Activated naive CD4-positive, alpha-beta T cell treated with anti-CD3 and anti-CD28 coated beads, Interleukin-2, amount 50 U/mL, for 24 hours (primary cell): Measurements from ENCODE around the gene UBE4A.

Experiments used
- H3K27ac Mint-ChIP-seq: one replicate; pipeline ENCODE4 v1.8.0; 2021; ENCODE audit warnings: mild to moderate bottlenecking, mixed read lengths
- H3K27me3 Mint-ChIP-seq: one replicate; pipeline ENCODE4 v1.8.0; 2021; ENCODE audit warnings: mixed read lengths
- H3K36me3 Mint-ChIP-seq: one replicate; pipeline ENCODE4 v1.8.0; 2021; ENCODE audit warnings: mixed read lengths
- H3K4me1 Mint-ChIP-seq: one replicate; pipeline ENCODE4 v1.8.0; 2021; ENCODE audit warnings: mixed read lengths
- H3K4me3 Mint-ChIP-seq: one replicate; pipeline ENCODE4 v1.8.0; 2021; ENCODE audit warnings: mild to moderate bottlenecking, mixed read lengths
- H3K9me3 Mint-ChIP-seq: one replicate; pipeline ENCODE4 v1.8.0; 2021; ENCODE audit warnings: mixed read lengths

Gene UBE4A

DNA sequence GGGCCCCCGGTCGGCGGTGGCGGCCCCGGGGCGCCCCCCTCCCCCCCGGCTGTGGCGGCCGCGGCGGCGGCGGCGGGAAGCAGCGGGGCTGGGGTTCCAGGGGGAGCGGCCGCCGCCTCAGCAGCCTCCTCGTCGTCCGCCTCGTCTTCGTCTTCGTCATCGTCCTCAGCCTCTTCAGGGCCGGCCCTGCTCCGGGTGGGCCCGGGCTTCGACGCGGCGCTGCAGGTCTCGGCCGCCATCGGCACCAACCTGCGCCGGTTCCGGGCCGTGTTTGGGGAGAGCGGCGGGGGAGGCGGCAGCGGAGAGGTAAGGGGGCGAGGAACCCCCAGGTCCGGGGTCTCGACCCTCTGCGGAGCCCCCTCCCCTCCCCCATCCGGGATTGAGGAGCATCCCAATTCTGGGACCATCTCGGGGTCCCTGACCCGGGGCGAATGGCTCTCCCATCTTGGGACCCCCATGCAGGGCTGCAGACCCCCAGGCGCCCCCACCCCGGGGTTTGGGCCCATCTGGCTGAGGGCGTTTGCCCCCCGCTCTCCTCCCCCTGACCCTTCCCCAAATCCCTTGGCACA lies 77.3 kb downstream of the UBE4A start:
- H3K9me3 Mint-ChIP-seq: no peaks in the 10 kb centered on the region
- H3K4me3 Mint-ChIP-seq: peak overlapping the region; percentile 88
- peaks cover 2% of the 10 kb centered on the region for H3K36me3 Mint-ChIP-seq
- H3K4me1 Mint-ChIP-seq: peaks cover 40% of the 10 kb centered on the region
- H3K27me3 Mint-ChIP-seq: no peaks in the 10 kb centered on the region
- H3K27ac Mint-ChIP-seq: peak overlapping the region; percentile 93

DNA sequence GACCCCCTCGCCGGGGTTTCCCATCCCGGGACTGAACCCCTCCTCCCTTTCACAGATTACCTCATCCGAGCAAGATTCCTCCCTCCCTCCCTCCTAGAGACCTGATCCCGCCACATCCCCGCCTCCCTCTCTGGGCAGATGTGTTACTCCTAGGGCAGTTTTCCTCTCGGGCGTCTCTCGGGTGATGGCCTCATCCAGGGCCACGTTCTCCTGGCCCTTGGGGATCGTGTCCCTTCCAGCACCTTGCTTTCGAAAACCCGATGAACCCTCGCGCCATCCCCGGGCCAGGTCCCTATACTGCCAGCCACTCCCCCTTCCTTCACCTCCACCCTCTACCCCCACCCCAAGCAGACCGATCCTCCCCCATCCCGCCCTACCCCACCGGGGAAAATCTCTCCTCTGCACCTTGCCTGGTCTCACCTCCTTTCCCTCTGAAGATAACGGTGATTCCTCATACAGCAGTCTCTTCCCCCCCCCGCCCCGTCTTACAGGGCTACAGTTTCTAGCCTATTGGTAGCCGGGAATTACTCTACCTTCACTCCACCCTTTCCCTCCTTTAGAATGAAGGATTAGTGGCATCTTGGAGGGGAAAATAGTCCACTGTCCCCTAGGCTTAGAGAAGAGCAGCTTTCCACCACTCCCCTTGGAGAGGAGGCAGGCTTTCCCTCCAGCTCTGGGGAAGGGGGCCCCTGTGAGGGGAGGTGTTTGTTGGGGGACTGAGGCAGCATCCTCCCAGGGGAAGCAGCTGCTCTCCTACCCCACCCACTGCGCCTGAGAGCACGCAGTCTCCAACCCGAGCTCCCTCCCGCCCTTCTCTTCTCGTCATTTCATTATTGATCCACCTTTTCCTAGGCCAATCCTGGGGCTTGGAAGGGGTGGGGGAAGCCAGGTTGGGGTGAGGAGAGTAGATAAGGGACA lies 78.1 kb downstream of the UBE4A start:
- Mint-ChIP-seq H3K4me1 (peaks cover 48% of the 10 kb centered on the region), H3K27ac (peak overlapping the region; percentile 93), H3K9me3 (no peaks in the 10 kb centered on the region), H3K36me3 (peaks cover 5% of the 10 kb centered on the region), H3K4me3 (peak overlapping the region; percentile 88), H3K27me3 (no peaks in the 10 kb centered on the region)

DNA sequence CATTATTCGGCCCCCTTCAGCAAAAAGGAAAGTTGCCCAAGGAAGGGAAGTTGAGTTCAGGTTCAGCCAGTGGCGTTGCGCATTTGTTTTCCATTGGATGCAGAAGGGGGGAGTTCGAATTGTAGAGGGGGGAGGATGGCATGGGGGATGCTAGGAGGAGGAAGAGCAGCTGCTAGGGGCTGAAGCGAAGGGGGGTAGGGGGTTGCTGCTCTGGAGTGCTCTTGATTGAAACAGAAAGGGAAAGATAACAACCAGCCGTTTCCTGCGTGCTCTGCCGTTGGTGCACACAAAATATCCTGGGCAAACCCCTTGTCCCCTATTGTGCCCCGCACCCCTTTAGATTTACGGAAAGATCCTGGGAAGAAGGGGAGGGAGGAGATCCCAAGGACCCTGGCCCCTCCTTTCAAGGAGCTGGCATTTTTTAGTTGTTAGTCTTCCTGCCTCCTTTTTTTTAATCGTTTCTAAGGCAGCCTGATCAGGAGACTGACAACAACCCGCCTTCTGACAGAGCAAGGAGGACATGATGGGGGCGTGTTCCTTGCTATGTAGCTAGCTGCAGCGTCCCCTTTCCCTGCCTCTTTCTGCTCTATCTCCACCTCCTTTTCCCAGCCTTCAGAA lies 79.0 kb downstream of the UBE4A start:
- peak overlapping the region; percentile 93 for H3K27ac Mint-ChIP-seq
- H3K9me3 Mint-ChIP-seq: no peaks in the 10 kb centered on the region
- H3K27me3 Mint-ChIP-seq: no peaks in the 10 kb centered on the region
- peak overlapping the region; percentile 88 for H3K4me3 Mint-ChIP-seq
- H3K36me3 Mint-ChIP-seq: peaks cover 5% of the 10 kb centered on the region
- H3K4me1 Mint-ChIP-seq: peaks cover 57% of the 10 kb centered on the region

DNA sequence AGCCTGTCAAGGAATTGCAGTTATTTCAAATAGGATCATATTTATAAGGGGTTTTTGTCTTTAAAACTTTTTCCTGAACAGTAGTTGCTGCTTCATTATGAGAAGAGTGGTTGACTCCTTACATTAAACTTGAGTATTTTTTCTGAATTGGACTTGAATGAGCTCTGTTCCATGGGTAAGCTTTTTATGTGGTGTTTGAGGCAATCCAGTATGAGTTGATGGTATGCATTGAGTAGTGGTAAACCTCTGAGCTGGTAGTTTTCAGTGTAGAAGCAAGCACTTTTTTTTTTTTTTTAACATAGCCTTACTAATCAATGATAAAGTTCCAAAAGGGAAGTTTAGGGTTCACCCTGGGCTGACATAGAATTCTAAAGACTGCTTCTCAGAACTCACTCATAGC lies 80.2 kb downstream of the UBE4A start:
- Mint-ChIP-seq H3K4me1 (peaks cover 62% of the 10 kb centered on the region), H3K27me3 (no peaks in the 10 kb centered on the region), H3K27ac (peak overlapping the region; percentile 87), H3K36me3 (peaks cover 8% of the 10 kb centered on the region), H3K4me3 (peak overlapping the region; percentile 88), H3K9me3 (no peaks in the 10 kb centered on the region)

DNA sequence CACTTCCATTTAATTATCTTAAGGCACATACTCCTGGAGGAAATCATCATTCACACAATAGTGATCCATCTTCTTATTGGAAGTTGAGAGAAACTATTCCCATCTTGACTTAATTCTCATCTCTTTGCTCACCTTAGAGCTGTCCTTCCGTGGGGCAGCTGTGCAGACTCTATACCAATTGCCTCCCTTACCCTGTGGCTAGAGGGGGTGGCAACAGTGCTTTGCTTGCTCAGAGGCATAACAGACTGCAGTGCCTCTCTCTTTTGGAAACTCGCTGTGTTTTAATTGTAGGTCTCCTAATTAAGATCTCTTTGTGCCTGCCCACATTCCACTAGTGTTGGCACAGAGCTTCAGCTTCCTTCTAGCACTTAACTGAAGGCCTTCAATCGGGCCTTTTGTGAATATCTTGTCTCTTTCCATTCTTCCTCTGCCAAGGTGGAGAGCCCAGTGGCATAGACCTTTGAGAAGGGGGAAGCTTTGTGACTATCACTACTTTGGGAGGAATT lies 82.4 kb downstream of the UBE4A start:
- Mint-ChIP-seq H3K36me3 (peaks cover 10% of the 10 kb centered on the region), H3K27ac (peak overlapping the region; percentile 60), H3K4me1 (peaks cover 80% of the 10 kb centered on the region), H3K9me3 (no peaks in the 10 kb centered on the region), H3K27me3 (no peaks in the 10 kb centered on the region), H3K4me3 (peak overlapping the region; percentile 40)

DNA sequence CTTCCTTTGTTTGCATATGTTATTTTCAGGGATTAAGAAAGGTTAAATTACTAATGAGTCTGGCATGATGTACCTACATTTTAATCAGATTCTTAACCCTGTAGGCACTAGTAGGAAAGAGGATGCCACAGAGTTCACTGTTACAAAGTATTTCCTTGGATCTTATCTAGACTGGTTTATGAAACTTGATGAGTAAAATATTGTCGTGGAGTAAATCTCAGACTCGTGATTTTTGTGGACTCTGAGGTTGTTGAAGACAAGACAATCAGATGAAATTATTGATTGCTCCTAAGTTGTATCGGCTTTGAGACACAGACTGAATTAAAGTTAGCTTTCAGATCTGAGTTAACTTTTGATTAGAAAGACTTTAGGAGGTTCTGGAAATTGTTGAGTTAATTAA lies 82.9 kb downstream of the UBE4A start:
- Mint-ChIP-seq H3K9me3 (no peaks in the 10 kb centered on the region), H3K36me3 (peaks cover 10% of the 10 kb centered on the region), H3K4me3 (peak overlapping the region; percentile 40), H3K27ac (peak overlapping the region; percentile 60), H3K4me1 (peaks cover 85% of the 10 kb centered on the region), H3K27me3 (no peaks in the 10 kb centered on the region)

DNA sequence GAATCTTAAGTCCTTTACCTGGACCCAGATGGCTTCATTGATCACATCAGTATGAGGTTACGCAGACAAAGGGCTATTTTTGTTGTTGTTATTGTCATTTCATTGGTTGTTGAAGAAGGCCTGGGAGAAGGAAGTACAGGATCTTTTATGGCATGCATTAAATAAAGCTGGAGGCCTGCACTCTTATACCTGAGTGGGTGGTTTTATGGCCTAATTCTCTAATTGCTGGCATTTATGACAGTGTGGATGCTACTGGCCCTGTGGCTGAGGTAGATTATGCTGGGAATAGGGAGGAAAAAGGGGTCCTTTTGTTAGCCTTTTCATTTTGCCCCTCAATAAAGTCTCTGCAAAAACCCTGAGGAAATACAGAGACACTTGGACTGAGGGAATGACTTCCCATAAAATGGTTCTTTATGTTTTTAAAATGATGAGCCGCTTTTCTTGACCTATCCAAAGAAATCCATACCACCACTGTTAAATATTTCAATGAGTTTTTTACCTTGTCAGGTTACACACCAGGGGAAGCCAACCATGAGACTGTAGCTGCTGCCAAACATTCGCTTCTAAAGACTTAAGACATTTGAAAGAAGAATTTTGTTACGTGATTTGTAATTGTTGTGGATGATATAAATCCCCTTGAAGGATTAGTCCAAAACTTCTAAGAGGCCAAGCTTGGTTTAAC lies 83.6 kb downstream of the UBE4A start:
- peak overlapping the region; percentile 52 for H3K4me3 Mint-ChIP-seq
- peak overlapping the region; percentile 60 for H3K27ac Mint-ChIP-seq
- no peaks in the 10 kb centered on the region for H3K27me3 Mint-ChIP-seq
- H3K9me3 Mint-ChIP-seq: no peaks in the 10 kb centered on the region
- H3K4me1 Mint-ChIP-seq: peaks cover 93% of the 10 kb centered on the region
- H3K36me3 Mint-ChIP-seq: peaks cover 13% of the 10 kb centered on the region

DNA sequence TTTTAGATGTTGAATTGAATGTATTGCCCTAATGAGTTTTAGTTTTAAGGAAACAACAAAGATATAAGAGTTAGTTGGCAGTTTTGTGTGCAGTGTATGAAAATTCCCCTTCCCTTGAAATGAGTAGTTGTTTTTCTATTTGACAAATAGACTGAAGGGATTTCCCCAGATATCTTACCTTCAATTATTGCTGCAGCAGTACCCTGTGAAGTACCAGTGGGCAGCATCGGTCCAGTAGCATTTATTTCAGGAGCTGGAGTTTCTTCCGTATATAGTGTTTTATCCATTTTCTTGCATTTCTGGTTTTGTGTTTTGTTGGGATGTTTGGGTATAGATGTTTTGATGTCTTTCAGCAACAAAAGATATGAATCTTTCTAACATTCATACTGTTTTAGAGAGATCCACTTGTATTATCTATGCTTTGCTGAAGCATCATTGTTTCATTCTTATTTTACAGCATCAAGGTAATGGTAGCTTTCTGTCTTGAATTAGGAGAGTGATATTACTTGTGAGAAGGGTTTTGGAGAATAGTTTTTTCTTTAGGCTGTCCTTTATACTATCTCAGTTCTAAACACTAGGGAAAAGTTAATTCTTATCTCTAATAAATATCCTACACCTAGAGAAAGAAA lies 84.3 kb downstream of the UBE4A start:
- H3K27me3 Mint-ChIP-seq: no peaks in the 10 kb centered on the region
- H3K36me3 Mint-ChIP-seq: peaks cover 13% of the 10 kb centered on the region
- peaks cover 97% of the 10 kb centered on the region for H3K4me1 Mint-ChIP-seq
- H3K9me3 Mint-ChIP-seq: no peaks in the 10 kb centered on the region
- H3K27ac Mint-ChIP-seq: peak overlapping the region; percentile 60
- peak overlapping the region; percentile 52 for H3K4me3 Mint-ChIP-seq

DNA sequence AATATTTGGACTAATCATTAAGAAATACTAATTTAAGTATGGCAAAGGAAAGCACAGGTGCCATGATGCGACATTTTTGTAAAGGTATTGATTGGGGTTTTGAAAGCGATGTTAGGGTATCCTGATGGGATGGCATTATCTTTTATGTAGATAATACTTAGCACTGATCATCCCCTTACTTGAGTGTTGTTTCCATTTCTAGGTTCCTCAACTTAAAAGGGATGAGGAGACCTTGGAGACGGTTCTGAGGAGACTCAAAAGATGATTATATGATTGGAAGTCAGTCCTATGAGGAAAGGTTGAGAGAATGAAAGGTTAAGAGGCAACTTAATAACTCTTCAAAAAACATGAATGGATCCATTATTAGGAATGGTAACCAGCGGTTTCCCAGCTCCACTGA lies 88.0 kb downstream of the UBE4A start:
- Mint-ChIP-seq H3K27ac (peak overlapping the region; percentile 56), H3K4me1 (peaks cover 78% of the 10 kb centered on the region), H3K9me3 (no peaks in the 10 kb centered on the region), H3K36me3 (peaks cover 12% of the 10 kb centered on the region), H3K27me3 (no peaks in the 10 kb centered on the region), H3K4me3 (peak overlapping the region; percentile 19)

DNA sequence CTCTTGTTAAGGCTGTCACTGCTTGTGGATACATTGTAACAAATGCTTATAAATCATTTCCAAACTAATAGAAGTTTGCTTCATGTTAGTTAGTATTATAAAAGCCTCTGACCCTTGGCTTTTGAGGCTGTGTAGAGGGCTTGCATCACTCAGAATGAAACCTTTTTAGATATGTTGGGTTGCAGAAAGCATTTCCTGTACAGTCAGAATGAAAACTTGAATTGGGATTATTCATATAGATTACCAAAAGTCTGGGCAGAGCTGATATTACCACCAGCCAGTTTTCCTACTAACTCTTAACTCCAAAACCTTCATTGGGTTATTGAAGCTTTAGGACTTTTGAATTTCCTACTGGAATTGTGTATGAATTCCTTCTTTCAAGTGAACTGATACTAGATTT lies 88.9 kb downstream of the UBE4A start:
- Mint-ChIP-seq H3K27ac (no peak overlapping the region), H3K36me3 (peaks cover 12% of the 10 kb centered on the region), H3K9me3 (no peaks in the 10 kb centered on the region), H3K4me1 (peaks cover 76% of the 10 kb centered on the region), H3K4me3 (no peak overlapping the region), H3K27me3 (no peaks in the 10 kb centered on the region)
